Renal cortical epithelial cell (primary cell): Measurements from ENCODE around the gene MFRP. TPM values are rescaled to one million over a fixed set of nuclear protein-coding genes. Genes with fewer than 3 reads are reported as not detected.

ENCODE experiments used
- DNase-seq: peaks from one replicate; pipeline ENCODE4 v3.0.0-alpha.2; 2011; ENCODE audit warnings: low read depth
- total RNA-seq: library from RNA; depleted of rRNA; stranded (reverse); fragments of >200 nt; gene quantifications from 2 replicates; pipeline ENCODE4 v1.2.3, GENCODE V29; 2014

MFRP gene
- total RNA-seq, 1 donor from 2014 or later = not detected

- DNase-seq = no peak
These were observed 13.1 kb upstream of the MFRP start for GRCh38 chr11:119359365-119360214.

DNA sequence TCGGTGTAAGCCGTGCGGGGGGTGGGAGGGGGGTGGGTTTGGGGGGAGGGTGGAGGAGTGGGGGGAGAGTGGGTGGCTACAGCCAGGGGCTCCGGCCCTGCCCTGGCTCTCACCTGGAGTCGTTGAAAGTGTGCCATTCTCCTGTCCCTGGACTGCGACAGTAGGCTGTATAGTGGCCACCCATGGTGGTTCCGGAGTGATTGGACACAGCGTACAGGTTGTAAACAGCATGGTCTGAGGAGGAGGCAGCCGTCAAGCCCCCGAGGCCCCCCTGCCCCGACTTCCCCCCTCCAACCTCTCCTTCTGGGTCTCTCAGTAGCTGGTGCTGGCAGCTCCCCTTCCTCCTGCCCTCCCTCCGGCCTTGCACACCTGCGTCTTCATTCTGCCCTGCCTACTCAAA is 10.6 kb upstream of the MFRP start:
- DNase-seq = no peak

DNA sequence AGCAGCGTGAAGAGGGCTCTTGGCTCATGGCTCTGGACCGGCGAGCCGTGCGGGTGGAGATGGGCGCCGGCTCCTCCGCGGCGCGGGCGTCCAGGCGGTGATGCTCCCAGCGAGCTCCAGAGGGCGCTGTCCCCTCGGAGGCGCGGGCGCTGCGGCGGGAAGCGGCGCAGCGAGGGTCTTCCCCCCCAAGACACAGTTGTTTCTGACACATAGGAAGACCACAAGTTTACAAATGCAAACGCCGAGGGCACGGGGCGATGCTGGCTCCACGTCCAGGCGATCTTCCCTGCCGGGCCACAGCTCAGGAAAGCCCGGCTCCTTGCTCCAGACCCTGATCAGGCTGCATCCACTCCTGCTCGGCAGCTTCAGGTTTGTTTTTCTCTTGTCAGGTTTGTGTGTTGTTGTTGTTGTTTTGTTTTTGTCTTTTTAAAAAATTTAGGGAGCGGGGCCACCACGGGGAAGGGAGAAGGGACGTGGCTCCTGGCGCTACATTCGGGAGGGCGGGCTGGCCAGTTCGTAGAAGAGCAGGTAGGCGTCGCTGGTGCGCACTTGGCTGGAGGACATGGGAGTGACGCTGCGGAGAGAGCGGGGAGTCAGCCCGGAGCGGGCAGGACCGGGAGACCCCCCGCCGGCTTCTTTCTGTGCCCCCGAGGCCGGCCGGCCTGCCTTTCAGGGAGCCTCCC is 10.0 kb upstream of the MFRP start:
- DNase-seq = no peak

DNA sequence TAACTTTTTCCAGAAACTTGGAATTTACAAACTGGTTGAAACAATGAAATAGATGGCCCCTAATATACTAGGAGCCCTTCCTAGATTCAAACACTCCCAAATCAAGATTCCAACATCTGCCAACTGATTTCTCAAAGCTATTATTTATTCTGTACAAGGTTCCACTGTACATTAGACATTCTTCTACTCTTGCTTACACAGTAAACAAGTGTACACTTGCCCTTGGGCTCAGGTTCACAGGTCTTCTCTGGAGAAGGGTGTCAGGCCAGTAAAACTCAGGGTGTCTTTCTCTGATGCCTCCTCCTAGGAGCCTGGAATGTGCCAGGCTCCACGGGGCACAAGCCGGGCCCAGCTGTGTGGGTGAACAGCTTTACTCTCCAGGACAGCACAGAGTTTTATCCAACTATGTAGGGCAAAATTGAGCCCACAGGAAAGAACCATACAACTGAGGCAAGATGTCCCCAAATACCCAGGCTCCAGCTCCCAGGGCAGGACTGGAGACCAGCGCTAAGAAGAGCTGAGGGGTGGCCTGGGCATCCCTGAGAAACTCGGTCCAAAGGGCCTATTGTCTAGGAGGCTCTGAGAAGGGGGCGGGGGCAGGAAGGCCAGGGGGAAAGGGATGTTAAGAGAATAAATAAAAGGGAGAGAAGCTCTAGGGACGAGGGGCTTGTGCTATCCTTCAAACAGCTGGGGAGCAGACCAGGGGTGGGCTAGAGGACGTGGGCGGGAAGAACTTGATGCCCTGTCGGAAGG is 8.8 kb upstream of the MFRP start:
- no peak for DNase-seq

DNA sequence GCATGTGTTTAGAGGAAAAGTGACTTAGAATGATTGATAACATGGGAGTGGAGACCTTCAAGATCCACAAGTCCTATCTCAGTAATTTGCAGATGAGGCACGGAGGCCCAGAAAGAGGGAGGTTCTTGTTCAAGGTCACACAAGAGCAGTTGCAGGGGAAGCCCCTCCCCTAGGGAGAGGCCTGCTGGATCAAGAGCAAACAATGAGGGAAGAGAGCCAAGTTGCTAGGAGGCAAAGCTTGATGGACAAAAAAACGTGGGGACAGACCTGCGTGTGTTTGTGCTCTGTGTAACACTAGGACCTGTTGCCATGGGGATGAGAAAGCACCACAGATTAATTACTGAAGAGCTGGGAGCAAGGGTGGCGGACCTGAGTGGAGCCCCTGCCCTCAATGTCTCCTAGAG is 6.4 kb upstream of the MFRP start:
- peak; percentile 84 for DNase-seq

DNA sequence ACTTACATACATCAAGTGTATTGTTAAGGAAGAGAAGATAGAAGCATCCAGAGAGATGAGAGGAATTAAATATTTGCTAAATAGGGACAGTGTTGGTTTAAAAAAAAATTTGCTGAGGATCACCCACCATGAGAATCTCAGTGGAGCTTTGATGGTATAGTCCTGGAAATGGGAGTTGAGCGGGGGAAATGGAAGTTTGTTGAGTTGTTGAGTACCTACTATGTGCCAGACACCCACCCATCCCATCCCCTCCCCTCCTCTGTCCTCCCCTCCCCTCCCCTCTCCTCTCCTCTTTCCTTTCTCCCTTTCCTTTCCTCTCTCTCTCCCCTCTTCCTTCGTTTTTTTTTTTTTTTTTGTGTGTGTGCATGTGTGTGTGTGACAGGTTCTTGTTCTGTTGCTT is 4.7 kb upstream of the MFRP start:
- DNase-seq = no peak

GRCh38 chr11:119350302-119350701 is 3.8 kb upstream of the MFRP start:
- no peak for DNase-seq

GRCh38 chr11:119347940-119348605 is 1.6 kb upstream of the MFRP start:
- DNase-seq = no peak

- DNase-seq = no peak
These were observed 737 bp upstream of the MFRP start for GRCh38 chr11:119347242-119347641.

DNA sequence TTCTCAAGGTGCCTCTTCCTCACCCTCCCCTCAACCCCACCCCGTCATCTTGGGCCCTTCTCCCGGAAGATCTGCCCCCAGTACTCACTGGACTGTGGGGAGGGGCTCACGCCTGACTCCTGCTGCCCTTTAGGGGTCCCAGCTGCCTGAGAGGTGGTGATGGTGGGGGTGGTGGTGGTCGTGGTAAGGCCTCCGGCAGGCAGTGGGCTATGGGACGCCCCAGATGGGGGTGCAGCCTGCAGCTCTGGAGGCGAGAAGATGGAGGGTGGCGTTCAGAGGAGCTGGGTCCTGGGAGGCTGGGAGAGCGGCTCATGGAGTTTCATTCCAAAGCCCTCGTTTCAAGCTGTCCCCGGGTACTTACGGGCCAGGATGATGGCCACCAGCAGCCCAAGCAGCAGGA is 820 bp downstream of the MFRP start:
- DNase-seq = no peak

DNA sequence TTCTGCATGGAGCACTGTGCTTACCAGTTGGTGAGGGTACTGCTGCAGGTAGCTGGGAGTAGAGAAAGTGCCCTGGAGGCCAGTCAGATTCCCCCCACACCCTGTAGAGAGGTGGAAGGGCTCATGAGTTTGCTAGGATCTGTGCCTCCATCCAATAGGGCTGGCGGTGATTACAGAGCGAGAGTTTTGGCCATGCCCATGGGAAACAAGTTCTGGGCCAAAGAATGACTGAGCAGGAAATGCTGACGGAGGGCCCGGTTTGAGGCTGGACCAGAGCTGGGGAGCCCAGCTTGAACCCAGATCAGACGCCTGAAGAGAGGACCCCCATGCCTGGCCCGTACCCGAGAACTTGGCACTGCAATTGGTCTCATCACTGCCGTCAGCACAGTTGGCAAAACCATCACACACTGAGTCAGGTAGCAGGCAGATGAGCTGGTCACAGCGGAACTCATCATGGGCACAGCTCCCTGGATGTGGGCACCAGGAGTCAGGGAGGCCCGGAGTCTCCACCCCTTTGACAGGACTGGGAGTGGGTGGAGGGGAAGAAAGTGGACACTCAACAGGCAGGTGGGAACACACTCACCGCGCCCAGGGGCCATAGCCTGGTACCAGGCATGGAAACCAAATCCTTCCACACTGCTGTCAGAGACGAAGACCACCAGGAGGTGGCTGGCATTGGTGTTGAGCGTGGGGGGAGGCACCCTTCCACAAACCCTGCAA is 2.1 kb downstream of the MFRP start:
- no peak for DNase-seq

DNA sequence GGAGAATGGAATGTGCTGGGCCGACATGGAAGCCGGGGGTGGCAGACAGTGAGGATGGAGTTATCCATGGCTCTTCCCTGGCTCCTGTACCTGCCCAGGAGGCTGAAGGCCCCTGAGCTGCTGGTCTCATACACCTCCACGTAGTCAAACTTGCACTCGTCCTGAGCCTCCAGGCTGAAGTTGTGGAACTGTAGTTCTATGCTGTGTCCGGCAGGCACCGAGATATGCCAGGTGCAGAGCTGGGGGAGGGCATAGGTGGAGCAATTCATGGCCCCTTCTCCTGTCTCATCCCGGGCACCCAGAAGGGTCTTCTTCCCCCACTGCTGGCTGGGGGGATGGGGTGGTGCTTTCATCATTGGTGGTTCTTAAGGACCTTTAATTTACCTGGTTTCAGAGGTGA is 2.8 kb downstream of the MFRP start:
- no peak for DNase-seq

GRCh38 chr11:119342362-119343130 is 4.0 kb downstream of the MFRP start:
- DNase-seq = no peak

DNA sequence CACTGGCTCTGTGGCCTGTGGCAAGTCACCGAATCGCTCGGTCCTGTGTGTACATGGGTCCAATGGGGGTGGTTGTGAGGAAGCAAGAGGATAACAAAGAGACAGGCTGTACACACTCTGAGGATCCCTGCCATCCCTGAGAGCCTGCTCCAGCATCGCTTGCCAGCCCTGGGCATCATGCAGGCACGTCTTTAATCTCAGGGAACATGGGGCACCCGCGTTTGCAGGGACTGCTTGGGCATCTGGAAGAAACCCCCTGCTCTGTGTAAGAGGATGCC is 4.5 kb downstream of the MFRP start:
- no peak for DNase-seq

DNA sequence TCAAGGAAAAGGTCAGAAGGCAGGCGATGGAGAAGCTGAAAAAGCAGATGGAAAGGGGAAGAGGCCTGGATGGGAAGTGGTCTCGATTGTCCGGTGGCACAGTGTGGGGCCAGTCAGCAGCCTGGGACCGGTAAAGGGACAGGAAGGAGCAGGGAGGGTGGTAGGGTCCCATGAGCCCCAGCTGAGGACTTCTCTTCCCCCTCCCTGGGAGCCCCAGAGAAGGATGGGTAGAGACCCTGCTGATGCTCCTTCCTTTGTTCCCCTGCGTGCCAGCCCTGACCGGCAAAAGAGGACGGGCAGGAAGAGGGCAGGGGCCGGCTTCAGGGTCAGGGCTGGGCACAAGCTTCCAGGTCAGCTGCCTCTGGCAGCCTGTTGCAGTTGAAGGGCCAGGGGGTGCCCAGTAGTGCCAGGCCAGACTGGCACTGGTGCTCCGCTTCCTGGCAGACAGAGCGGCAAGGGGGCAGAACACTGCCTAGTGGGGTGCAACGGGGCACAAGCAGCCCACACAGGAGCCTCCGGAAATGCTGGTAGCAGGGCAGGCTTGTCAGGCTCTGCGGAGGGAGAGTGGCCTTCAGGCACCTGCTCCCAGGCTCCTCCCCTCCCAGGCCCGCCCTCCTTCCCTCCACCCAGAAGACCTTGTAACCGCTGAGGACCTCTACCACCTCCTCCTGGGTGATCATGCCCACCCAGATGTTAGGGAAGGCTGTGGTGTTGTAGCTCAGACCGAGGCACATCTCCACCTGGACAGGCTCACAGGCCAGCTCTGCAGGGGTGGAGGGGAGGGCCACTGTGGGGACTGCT is 5.1 kb downstream of the MFRP start:
- DNase-seq = no peak

DNA sequence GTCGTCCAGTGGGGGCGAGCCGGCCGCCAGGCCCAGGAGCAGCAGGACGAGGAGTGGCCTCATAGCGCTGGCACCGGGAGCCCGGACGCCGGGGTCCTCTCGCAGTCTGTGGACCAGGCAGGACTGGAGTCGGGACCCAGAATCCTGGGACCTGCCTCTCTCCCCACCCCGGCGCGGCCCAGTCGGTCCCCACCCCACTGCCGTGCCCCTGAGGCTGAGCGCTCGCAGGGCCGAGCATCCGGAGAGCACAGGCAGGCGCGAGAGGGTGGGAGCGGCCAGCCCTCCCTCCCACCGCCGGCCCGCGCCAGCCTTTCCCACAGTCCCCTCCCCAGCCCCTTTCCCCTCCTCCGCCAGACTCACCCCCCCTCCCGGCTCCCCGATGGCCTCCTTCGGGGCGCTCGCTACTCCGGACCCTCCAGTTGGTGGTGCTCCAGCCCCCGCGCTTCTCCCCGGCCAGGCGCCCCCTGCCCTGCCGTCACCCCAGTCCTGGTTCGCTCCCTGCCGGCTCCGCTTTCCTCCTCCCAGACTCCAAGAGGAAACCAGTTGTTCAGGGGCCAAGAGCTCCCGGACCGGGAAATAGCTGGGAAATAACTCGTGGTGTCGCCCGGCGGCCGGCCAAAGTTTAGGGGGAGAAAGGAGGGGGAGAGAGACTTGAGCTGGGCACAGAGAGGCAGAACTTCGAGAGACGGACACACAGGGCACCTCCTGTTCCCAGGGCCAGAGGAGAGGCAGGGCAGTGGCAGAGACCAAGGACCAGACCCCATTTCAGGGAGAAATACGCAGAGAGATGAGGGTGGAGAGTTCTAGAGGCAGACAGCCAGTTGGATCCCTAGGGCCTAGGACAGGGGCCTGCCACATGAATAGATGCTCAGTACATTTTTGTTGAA is 5.9 kb downstream of the MFRP start, which contains the start of gene C1QTNF5:
Gene C1QTNF5, minus strand, starts transcription at position 549 of the 887 bp plus-strand sequence. Its CDS starts 486 bp downstream, at position 63.
- peak; percentile 33 for DNase-seq

GRCh38 chr11:119339589-119340334 is 6.7 kb downstream of the MFRP start:
- no peak for DNase-seq

- DNase-seq = no peak
These were observed 7.4 kb downstream of the MFRP start for GRCh38 chr11:119338965-119339588.
